T-helper 1 cell (primary cell): ENCODE measurements around the gene ASCL5.

Experiments
- DNase-seq, 5 donors: peaks; one replicate each; pipeline ENCODE4 v3.0.0-alpha.2; 2012 to 2020

The ASCL5 gene

DNA sequence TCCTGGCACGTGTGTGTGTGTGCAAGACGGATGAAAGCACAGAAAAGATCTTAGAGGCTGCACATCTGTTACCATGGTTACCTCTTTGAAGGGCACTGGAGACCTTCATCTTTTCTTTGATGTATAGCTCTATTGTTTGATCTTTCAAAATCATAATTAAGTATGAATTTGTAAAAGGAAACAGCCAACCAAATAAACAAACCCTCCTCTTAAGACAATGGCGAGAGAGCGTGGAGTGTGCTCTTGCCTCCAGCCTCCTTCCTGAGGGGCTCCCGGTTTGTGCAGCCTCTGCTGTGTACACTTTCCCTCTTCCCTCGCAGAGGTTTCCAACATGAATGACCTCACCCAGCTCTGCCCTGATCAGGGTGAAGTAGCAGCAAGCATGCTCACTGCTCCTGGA is 42.7 kb downstream of the ASCL5 start:
- DNase-seq: no peak

DNA sequence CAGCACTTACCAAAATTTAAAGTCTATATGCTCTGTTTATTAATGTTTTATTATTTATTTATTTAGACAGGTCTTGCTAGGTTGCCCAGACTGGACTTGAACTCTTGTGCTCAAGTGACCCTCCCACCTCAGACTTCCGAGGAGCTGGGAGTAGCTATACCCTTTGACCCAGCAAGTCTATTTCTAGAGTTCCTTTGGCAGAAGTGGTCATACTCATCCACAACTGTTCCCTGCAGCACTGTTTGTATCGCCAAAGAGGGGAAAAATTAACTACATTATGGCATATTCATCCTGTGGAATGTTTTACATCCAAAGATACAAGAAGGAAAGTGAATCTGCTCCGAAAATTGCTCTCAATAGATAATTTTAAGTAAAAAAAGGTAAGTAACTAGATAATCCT is 43.2 kb downstream of the ASCL5 start:
- no peak for DNase-seq

DNA sequence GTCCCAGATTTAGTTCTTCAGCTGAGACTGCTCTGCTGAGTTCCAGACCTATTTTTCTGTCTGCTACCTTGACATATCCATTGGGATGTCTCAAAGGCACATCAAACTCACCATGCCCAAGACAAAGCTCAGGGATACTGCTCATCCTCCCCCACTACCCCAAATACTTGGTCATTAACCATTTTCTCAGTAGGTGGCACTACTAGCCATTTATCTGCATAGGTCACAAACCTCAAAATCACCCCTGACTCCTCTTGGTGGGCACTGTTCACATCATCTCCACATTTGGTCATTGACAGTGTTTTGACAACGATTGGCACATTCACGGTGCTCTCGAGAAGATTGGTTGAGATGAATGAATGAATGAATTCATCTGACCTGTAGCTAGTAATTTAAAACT is 46.8 kb downstream of the ASCL5 start:
- no peak for DNase-seq

DNA sequence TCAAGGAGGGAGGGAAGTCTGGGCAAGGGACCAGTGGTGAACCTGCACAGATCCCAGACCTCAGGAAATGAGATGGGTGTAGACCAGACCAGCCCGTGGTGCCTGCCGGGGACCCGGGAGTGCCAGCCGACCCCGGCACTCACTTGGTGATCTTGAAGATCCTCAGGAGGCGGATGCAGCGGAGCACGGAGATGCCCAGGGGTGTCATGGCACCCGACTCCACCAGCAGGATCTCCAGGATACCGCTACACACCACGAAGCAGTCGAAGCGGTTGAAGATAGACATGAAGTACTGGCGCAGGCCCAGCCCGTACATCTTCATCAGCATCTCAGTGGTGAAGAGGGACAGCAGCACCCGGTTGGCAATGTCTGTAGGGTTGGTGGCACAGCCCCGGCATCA is 49.2 kb downstream of the ASCL5 start:
- no peak for DNase-seq

DNA sequence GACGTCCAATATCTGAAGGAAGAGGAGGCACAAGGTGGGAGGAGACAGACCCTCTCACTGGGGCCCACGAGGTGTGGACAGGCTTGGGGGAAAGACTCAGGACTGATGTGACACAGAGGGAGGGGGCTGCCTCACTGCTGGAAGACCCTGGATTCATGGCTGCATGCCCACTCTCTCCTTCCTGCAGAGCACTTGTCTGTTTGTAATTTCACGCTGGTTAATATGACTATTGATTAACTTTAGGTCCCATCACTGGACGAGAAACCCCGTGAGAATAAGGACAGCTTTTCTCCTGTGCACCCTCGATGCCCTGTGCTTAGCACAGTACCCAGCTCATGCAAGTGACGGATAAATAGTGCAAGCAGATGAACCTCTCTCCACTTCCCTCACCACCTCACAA is 49.9 kb downstream of the ASCL5 start:
- no peak for DNase-seq

DNA sequence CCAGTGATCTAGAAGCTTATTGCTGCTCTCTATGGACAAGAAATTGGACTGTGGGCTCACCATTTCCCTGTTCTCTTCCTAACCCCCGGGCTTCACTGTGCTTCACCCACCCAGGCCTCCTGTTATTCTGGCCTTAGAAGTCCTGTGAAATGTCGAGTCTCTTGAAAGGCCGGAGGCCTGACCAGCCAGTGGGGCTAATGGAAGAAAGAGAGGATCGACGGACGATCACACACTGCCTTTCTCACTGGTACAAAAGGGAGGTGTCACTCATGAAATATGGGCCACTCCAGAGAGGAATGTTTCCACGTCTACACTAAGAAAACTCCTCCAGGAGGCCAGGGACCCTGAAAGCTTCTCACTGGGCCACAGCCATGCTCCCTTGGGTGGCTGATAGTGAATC is 50.9 kb downstream of the ASCL5 start:
- no peak for DNase-seq

DNA sequence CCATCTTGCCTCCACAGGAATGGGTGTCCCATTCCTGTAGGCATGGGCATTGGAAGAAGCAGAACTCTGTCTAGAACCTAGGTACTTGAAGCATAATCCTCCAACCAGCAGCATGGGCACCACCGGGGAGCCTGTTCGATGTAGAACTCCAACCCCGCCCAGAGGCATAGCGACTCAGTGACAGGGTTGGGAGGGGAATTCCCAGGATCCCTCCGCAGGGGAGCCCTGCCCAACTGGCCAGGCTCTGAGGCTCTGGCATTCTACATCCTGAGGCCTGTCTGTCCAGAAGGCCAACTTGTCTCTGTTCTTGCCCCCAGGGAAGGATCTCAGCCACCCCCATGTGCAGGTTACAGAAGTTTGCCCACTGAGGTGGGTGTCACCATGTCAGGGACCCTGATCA is 53.0 kb downstream of the ASCL5 start:
- no peak for DNase-seq

DNA sequence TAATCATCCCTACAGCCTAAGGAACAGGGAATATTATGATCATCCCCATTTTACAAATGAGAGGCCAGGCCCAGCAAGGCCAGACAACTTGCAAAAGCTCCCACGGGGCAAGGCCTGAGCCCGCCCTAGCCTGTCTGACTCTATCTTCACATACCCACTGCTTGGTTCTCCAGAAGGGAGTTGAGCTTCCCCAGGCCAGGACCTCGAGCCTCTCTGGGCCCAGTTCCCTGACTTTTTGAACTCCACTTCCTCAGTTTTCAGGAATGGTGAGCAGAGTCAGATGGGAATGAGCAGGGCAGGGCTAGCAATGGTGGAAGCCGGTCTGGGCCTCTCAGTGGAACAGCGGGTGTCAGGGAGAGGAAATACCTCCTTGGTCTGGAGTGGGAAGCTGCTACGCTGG is 54.1 kb downstream of the ASCL5 start:
- DNase-seq: no peak

DNA sequence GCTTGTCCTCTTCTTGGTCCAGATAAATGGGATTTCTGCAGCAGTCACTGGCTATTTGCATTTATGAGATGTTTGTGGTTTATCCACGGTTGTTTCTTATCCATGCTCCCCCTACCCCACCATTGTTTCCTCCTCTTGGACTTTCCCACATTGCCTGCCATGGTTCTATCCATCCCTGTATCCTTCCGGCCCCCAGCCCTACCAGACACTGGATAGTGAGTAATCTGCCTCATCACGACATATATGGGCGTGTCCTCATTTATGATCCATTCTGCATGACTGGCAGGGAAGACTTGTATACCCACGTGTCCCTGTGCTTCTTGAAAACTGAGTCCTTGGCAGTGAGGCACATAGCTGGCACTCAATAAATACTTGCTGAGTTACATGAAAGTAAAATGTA is 54.8 kb downstream of the ASCL5 start:
- no peak for DNase-seq

DNA sequence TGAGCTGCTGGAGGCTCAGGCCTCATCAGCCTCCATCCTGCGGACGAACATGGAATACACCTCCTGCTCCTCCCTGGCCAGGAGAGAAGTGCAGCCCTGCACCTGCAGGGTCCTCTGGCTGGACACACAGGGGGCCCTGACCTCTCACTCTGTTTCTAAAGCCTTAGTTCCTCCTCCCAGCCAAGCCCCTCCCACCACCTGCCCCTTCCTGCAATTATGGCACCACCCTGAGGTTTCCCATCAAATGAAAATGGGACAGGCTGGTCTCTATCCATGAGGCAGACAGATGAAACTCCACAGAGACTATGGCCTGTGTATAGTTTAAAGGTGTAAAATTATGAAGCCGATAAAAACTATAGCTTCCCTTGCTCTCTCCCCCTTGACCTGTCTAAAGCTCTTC is 57.3 kb downstream of the ASCL5 start:
- no peak for DNase-seq

DNA sequence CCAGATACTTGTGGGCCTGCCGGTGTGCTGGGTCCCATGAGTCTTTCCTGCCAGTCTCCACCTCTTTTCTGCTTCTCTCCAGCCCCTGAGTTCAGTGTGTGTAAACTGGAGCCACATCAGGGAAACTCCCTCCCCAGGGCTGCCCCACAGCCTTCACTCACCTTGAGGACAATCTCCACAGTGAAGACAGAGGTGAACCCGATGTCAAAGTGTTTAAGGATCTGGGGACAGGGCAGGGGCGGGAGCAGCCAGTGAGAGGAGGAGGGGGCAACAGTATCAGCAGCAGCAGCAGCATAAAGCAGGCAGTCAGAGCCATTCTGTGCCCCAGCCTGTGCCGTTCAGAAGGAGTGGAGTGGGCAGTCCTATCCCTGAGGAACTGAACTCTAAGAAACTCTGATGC is 58.0 kb downstream of the ASCL5 start:
- DNase-seq: no peak

DNA sequence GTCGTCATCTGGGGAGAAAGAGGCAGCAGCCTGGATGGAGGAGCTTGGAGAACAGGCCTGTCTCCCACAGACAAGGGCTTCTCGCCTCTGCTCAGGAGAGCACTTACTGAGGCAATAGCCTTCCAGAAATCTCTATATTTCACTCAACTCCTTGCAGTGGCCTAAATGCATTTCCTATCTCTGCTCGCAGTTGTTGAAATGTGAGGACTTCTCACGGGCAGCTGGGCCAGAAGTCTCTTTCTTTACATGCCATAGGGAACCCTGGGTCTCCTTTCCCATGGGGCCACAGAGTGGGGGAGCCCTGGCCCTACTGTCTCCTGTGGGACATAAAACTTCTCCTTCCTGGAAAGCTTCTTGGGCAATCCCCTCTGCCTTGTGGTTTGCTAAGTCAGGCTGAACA is 60.0 kb downstream of the ASCL5 start:
- DNase-seq: no peak

DNA sequence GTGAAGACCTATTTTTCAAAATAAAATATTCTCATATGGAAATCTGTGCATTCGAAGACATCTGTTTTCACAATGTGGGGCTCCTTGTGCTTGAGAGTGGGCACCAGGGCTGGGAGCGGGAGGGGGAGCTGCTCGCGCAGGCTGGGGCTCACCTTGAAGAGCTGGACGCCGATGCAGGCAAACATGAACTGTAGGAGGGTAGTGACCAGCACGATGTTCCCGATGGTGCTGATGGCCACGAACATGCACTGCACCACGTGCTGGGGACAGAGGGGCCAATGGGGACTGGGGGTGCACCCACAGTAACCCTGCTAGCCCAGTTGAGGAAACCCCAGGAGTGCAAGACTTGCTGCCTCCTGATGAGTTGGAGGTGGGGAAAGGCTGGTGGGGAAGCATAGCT is 61.3 kb downstream of the ASCL5 start:
- DNase-seq: no peak

DNA sequence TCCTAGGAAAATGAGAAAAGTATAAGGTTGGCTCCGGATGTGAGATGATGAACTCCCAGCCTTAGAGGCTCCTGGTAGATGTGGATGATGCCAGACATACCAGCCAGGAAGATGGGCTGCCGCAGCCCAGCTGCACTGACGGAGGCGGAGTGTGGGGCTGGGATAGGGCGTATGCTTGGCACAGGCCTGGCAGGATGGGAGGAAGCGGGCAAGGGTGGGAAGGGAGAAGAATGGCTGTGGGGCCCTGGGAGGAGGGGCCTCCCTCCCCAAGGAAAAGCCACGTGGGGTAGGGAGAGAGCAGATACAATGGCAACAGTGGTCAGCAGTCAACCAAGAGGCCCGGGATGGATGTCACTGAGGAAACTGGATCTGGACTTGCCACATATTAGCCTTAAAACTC is 62.2 kb downstream of the ASCL5 start:
- DNase-seq: no peak
